K562 (cell line): ENCODE measurements around the gene CS. TPM values are rescaled to one million over a fixed set of nuclear protein-coding genes. Genes with fewer than 3 reads are reported as not detected.

Experiments used
- AFF1 ChIP-seq, 2 experiments: fragments of 450-650 bp; IDR thresholded peaks; 2 replicates each; pipeline ENCODE4 v1.6.1; 2018; ENCODE audit warnings: mild to moderate bottlenecking in 2 of 2, low read depth in 1 of 2; ENCODE audit not compliant: partially characterized antibody in 2 of 2
- BMI1 ChIP-seq: fragments of 150-350 bp; IDR thresholded peaks from 2 replicates; pipeline ENCODE4 v1.6.1; 2014; ENCODE audit warnings: low read length
- ELF1 ChIP-seq: fragments of 200-800 bp; sonication (Bioruptor generic); IDR thresholded peaks from 2 replicates; pipeline ENCODE4 v1.6.1; 2016; ENCODE audit warnings: missing genetic modification characterization, missing compliant biosample characterization
- GATAD2B ChIP-seq: fragments of 450-650 bp; IDR thresholded peaks from 2 replicates; pipeline ENCODE4 v1.6.1; 2017; ENCODE audit warnings: mild to moderate bottlenecking, borderline replicate concordance
- RBFOX2 ChIP-seq: fragments of 200-400 bp; formaldehyde crosslinking; IDR thresholded peaks from 2 replicates; pipeline ENCODE4 v1.6.1; 2017; ENCODE audit warnings: low read depth, mild to moderate bottlenecking, low read length, moderate library complexity
- SMAD1 ChIP-seq: fragments of 150-350 bp; IDR thresholded peaks from 2 replicates; pipeline ENCODE4 v1.6.1; 2014; ENCODE audit warnings: low read length, low read depth; ENCODE audit not compliant: partially characterized antibody
- SP2 ChIP-seq: IDR thresholded peaks from 2 replicates; pipeline ENCODE4 v1.6.1; 2011; ENCODE audit warnings: mild to moderate bottlenecking, low read depth, low read length, moderate library complexity; ENCODE audit not compliant: poor library complexity, severe bottlenecking; ENCODE audit errors: extremely low read depth
- THRAP3 ChIP-seq: fragments of 450-650 bp; IDR thresholded peaks from 2 replicates; pipeline ENCODE4 v1.6.1; 2016; ENCODE audit warnings: mild to moderate bottlenecking, inconsistent platforms, borderline replicate concordance
- ZBTB1 ChIP-seq: sonication (generic); formaldehyde crosslinking; IDR thresholded peaks from 2 replicates; pipeline ENCODE4 v1.8.1; 2023; ENCODE audit warnings: missing genetic modification reagents, low read depth, mild to moderate bottlenecking, borderline replicate concordance
- ZNF263 ChIP-seq: sonication (generic); formaldehyde crosslinking; IDR thresholded peaks from 2 replicates; pipeline ENCODE4 v1.8.0; 2022; ENCODE audit warnings: mild to moderate bottlenecking, missing genetic modification reagents, borderline replicate concordance
- ZNF408 ChIP-seq: fragments of 250-450 bp; sonication (Bioruptor Pico); IDR thresholded peaks from 2 replicates; pipeline ENCODE4 v1.4.0; 2020; ENCODE audit warnings: low read depth, mild to moderate bottlenecking, moderate library complexity
- polyA plus RNA-seq, 8 experiments: library from polyadenylated mRNA; depleted of rRNA in 4 of 8; stranded (reverse) in 5 of 8; unstranded in 3 of 8; fragments of >200 nt; fragmentation: Nextera tagmentation in 2 of 8; fragmentation: Illumina TruSeq in 1 of 8; extraction: Ambion mirVana in 2 of 8; extraction: Trizol in 1 of 8; gene quantifications; 2 replicates each; pipeline versions ENCODE4 v1.2.1 to v1.2.3, GENCODE V29; 2011 to 2014; ENCODE audit warnings: inconsistent platforms in 1 of 8, missing spikeins in 1 of 8
- total RNA-seq, 7 experiments: library from RNA; depleted of rRNA in 6 of 7; stranded (reverse); fragments of >200 nt in 6 of 7; fragmentation: Illumina TruSeq in 2 of 7; extraction: Trizol in 2 of 7; gene quantifications; 2 replicates each; pipeline versions ENCODE4 v1.2.1 to v1.2.3, GENCODE V29; 2011 to 2021; ENCODE audit warnings: low replicate concordance in 1 of 7
- TF ChIP-seq, protein P1 (sequence below): fragments of 450-650 bp; formaldehyde crosslinking; IDR thresholded peaks from 2 replicates; pipeline ENCODE4 v1.4.0; 2022; ENCODE audit warnings: missing genetic modification characterization
- TF ChIP-seq, protein P2 (sequence below): IDR thresholded peaks from 3 replicates; pipeline ENCODE4 v1.6.1; 2011; ENCODE audit warnings: borderline replicate concordance, mild to moderate bottlenecking; ENCODE audit not compliant: insufficient read length, insufficient read depth
- TF ChIP-seq, protein P3 (sequence below), 2 experiments: IDR thresholded peaks; 2 replicates each; pipeline ENCODE4 v1.6.1; 2011; ENCODE audit warnings: borderline replicate concordance in 1 of 2, control low read depth in 1 of 2, low read depth in 1 of 2, low read length in 1 of 2, mild to moderate bottlenecking in 1 of 2, mixed read lengths in 1 of 2, moderate library complexity in 1 of 2; ENCODE audit not compliant: insufficient read depth in 1 of 2, insufficient read length in 1 of 2, poor library complexity in 1 of 2, severe bottlenecking in 1 of 2; ENCODE audit errors: extremely low read depth in 1 of 2
- TF ChIP-seq, protein P4 (sequence below): fragments of 450-650 bp; conservative IDR thresholded peaks from 2 replicates; pipeline ENCODE4 v1.6.1; 2016; ENCODE audit warnings: missing genetic modification characterization, low read depth, mild to moderate bottlenecking, missing compliant biosample characterization, moderate library complexity

The CS gene
- total and polyA plus RNA-seq, 9 of the 15 experiments (the other 6 are each of a cell fraction or from before 2014, with no cell fraction given): 99.9 to 390 (median 149) TPM

DNA sequence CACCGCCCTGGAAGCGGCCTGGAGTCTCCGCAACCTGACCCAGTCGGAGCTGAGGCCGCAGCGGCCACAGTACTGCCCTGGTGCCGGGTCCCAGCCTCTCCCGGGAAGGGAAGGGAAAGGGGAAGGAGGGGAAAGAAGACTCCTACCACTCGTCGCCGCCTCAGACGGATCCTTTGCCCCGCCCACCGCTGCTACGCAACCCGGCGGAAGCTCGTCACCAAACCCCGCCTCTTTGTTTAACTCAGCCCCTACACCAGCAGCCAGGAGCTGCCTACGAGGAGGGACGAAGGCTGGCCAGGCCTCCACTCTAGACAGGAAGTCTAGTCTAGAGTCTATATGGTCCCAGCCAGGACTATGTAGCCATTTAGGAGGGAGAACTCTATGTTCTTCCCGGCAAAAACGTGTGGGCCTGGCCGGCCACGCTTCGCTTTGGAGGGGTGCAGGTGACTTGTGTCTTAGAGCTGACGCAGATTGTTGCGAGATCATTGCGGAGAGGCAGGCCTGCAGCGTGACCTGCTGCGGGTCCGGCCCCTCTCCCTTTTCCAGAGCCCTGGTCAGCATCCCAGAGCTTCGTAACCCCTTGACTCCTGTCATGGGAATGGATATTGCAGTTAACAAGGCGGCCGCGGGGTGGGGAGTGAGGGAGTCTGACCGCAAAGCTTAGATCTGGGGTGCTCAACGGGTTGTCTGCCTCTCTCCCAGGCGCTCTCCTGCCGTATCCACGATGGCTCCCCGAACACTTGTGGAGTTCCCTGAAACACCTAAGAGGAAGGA, 78.2 kb downstream of the CS start, which contains the start of gene RNF41 (continued):
- TF ChIP-seq, protein P1, sequence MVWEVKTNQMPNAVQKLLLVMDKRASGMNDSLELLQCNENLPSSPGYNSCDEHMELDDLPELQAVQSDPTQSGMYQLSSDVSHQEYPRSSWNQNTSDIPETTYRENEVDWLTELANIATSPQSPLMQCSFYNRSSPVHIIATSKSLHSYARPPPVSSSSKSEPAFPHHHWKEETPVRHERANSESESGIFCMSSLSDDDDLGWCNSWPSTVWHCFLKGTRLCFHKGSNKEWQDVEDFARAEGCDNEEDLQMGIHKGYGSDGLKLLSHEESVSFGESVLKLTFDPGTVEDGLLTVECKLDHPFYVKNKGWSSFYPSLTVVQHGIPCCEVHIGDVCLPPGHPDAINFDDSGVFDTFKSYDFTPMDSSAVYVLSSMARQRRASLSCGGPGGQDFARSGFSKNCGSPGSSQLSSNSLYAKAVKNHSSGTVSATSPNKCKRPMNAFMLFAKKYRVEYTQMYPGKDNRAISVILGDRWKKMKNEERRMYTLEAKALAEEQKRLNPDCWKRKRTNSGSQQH (CRISPR knock-in tag): no peak
- TF ChIP-seq ELF1 (tag) (peak; percentile 54), AFF1 (IDR thresholded peaks at IDR 0.05; ENCODE audit: low read depth in 1 of 2, partially characterized antibody in 2 of 2) (peak in 1 of 2 experiments; percentile 47), ZBTB1 (CRISPR knock-in tag) (no peak), BMI1 (no peak), RBFOX2 (peak; percentile 88), GATAD2B (no peak), SMAD1 (no peak), ZNF263 (CRISPR knock-in tag) (peak; percentile 76; the same call in 1 of the 2 replicates), ZNF408 (CRISPR knock-in tag) (no peak), SP2 (peak; percentile 43), THRAP3 (no peak)
- TF ChIP-seq, protein P2, sequence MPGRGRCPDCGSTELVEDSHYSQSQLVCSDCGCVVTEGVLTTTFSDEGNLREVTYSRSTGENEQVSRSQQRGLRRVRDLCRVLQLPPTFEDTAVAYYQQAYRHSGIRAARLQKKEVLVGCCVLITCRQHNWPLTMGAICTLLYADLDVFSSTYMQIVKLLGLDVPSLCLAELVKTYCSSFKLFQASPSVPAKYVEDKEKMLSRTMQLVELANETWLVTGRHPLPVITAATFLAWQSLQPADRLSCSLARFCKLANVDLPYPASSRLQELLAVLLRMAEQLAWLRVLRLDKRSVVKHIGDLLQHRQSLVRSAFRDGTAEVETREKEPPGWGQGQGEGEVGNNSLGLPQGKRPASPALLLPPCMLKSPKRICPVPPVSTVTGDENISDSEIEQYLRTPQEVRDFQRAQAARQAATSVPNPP: no peak
- TF ChIP-seq, protein P3, sequence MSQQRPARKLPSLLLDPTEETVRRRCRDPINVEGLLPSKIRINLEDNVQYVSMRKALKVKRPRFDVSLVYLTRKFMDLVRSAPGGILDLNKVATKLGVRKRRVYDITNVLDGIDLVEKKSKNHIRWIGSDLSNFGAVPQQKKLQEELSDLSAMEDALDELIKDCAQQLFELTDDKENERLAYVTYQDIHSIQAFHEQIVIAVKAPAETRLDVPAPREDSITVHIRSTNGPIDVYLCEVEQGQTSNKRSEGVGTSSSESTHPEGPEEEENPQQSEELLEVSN (IDR thresholded peaks at IDR 0.05; ENCODE audit: borderline replicate concordance in 1 of 2, extremely low read depth in 1 of 2, insufficient read depth in 1 of 2, insufficient read length in 1 of 2, low read depth in 1 of 2, low read length in 1 of 2, poor library complexity in 1 of 2, severe bottlenecking in 1 of 2): peak; percentile 41 to 61
- TF ChIP-seq, protein P4, sequence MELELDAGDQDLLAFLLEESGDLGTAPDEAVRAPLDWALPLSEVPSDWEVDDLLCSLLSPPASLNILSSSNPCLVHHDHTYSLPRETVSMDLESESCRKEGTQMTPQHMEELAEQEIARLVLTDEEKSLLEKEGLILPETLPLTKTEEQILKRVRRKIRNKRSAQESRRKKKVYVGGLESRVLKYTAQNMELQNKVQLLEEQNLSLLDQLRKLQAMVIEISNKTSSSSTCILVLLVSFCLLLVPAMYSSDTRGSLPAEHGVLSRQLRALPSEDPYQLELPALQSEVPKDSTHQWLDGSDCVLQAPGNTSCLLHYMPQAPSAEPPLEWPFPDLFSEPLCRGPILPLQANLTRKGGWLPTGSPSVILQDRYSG (tag): no peak
